HUDEP-2 (cell line): Measurements from ENCODE around the gene PMM1.
A peak's percentile ranks its signal among the peaks of the same experiment; 100 is the strongest.
"Not testable (repeated sequence)": the region's sequence is repeated elsewhere in the genome, so short reads cannot be mapped to it uniquely, and the experiment has no call there.

ENCODE experiments used
- DNase-seq, 76 experiments: peaks; one replicate each; lab custom pipeline; 2025; ENCODE audit not compliant: unreplicated experiment in 76 of 76; lab: John Stamatoyannopoulos, UW

Gene PMM1

GRCh38 chr22:41565403-41566054, 24.1 kb downstream of the PMM1 start:
- DNase-seq: peak in 71 of 76 experiments; percentile 19 to 84 (median 64)

- DNase-seq: no peak
Measured at GRCh38 chr22:41564563-41564962, 25.1 kb downstream of the PMM1 start.

- no peak for DNase-seq
Measured at GRCh38 chr22:41563051-41563711, 26.5 kb downstream of the PMM1 start.

- no peak for DNase-seq
Measured at GRCh38 chr22:41562461-41562860, 27.2 kb downstream of the PMM1 start.

GRCh38 chr22:41561788-41562187, 27.9 kb downstream of the PMM1 start:
- DNase-seq: peak in 15 of 76 experiments; percentile 5 to 37 (median 14)

- DNase-seq: no peak
Measured at GRCh38 chr22:41561335-41561734, 28.3 kb downstream of the PMM1 start.

- DNase-seq: no peak
Measured at GRCh38 chr22:41560095-41560471, 29.6 kb downstream of the PMM1 start.

GRCh38 chr22:41558241-41558630, 31.4 kb downstream of the PMM1 start:
- not testable (repeated sequence) for DNase-seq

- peak in 4 of 76 experiments; percentile 6 to 19 (median 16) for DNase-seq
Measured at GRCh38 chr22:41557401-41558240, 32.0 kb downstream of the PMM1 start.

- no peak for DNase-seq
Measured at GRCh38 chr22:41556561-41556960, 33.1 kb downstream of the PMM1 start.

GRCh38 chr22:41555325-41555982, 34.2 kb downstream of the PMM1 start:
- no peak for DNase-seq

- no peak for DNase-seq
Measured at GRCh38 chr22:41551877-41552582, 37.6 kb downstream of the PMM1 start.

GRCh38 chr22:41550952-41551491, 38.6 kb downstream of the PMM1 start:
- DNase-seq: no peak

GRCh38 chr22:41548830-41549211, 40.8 kb downstream of the PMM1 start:
- no peak for DNase-seq

GRCh38 chr22:41544671-41545476, 44.8 kb downstream of the PMM1 start:
- no peak for DNase-seq

GRCh38 chr22:41543854-41544670, 45.6 kb downstream of the PMM1 start, which contains the start of gene POLR3H:
Gene POLR3H, minus strand, starts transcription at chr22:41544470. Its CDS starts 369 bp downstream, at chr22:41544101.
- peak in 74 of 76 experiments; percentile 42 to 99 (median 96) for DNase-seq

- DNase-seq: no peak
Measured at GRCh38 chr22:41542224-41542623, 47.4 kb downstream of the PMM1 start.

- no peak for DNase-seq
Measured at GRCh38 chr22:41541484-41541883, 48.2 kb downstream of the PMM1 start.
